HL-60 (cell line): ENCODE data around the gene PGAM2.

Experiments
- CTCF ChIP-seq: IDR thresholded peaks from one replicate; pipeline ENCODE4 v1.5.1; 2011; ENCODE audit warnings: low read length, control low read depth, inconsistent platforms; ENCODE audit not compliant: insufficient read depth
- SPI1 ChIP-seq: IDR thresholded peaks from 2 replicates; pipeline ENCODE4 v1.6.1; 2012; ENCODE audit warnings: low read depth, mild to moderate bottlenecking, borderline replicate concordance

GRCh38 chr7:44075296-44076075 is 10.1 kb upstream of the PGAM2 start:
- TF ChIP-seq SPI1, result no peak
- TF ChIP-seq CTCF, result no peak
